GM18858 (cell line): ENCODE data around the gene LMAN1.

Experiments used
- ATAC-seq: cut with Tn5 transposase; IDR thresholded peaks from one replicate; pipeline ENCODE4 v1.9.1; 2021; ENCODE audit not compliant: unreplicated experiment

The LMAN1 gene

DNA sequence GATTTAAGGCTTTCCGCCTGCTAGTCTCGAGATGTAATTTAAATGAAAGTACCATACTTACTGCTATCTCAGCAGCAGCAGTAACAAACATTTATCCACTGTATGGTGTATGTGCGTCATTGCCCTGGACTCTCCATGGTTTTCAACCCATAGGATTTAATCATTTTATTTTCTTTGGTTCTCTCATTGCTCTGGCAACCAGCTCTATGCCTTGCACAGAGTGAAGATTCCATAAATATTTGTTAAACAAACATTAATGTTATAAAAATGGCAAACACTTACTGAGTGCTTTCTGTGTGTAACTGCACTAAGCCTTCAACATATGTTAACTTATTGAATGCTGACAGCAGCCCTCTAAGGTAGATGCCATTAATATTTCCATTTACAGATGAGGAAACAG lies 1.3 kb upstream of the LMAN1 start:
- no peak for ATAC-seq

- ATAC-seq, result peak; percentile 6
Observed at GRCh38 chr18:59359576-59359952, 499 bp upstream of the LMAN1 start.

DNA sequence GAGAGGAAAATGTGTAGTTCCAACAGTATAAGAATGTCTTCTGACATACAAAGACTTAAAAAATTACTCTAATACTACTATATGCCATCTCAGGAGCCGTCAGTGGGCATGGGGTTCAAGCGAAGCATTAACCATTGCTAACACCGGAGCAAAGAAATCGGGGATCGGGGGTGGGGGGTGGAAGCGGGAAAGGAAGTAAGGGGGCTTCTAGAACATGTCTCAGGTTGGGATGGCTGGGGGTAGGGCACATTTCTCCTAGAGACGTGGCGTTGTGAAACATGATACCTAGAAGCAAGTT lies 702 bp downstream of the LMAN1 start:
- no peak for ATAC-seq

- ATAC-seq, result no peak
Observed at GRCh38 chr18:59357928-59358327, 1.1 kb downstream of the LMAN1 start.

GRCh38 chr18:59354731-59355130 lies 4.3 kb downstream of the LMAN1 start:
- ATAC-seq, result no peak

DNA sequence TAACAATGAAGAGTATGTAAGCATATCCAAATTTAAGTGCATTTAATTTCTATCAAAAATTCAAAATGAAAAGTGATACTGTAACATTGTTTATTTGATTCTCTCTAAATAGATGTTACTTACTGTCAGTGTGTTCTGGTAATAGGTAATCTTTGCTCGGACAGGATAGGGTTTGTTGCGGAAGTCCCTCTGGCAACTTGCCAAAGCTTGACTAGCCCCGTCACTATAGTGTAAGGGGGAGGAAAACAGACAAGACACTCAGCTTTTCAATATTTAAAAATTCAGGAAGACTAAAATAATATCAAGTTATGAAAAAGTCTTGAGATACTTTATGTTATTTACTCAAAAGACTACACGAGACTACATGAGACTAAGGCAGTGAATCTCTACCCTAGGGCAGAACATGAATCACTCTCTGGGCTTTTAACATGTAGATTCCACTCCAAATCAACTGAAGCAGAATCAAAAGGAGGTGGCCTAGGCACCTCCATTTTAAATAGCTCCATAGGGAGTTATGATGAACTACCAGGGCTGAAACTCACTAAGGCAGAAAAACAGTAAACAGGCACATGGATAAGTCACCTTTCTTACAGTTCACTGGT lies 5.9 kb downstream of the LMAN1 start:
- ATAC-seq, result no peak

DNA sequence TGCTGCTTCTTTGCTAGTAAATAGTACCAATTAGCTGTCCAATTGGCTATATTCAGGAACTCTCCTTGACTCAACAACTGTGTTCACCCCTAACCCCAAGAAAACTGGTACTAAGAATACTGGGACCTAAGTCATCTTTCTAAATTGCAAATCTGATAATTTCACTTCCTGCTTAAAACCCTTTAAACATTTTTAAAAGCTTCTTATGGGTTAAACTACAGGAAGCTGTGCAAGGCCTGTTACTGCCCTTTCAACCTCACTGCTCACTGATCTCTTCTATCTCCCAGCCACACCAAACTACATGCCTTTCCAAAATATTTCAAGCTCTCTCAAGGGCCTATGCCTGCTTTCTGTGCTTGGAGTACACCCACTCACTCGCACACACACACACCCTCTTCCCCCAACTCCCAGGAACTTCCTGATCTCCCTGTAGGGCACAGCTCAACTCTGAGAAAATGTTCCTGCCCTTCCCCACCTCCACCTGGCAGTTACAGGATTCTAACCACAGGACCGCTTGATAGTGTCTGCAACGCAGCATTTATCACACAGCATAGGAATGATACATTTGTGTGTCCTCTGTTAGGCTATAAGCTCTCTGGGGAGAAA lies 6.7 kb downstream of the LMAN1 start:
- ATAC-seq, result peak; percentile 37

DNA sequence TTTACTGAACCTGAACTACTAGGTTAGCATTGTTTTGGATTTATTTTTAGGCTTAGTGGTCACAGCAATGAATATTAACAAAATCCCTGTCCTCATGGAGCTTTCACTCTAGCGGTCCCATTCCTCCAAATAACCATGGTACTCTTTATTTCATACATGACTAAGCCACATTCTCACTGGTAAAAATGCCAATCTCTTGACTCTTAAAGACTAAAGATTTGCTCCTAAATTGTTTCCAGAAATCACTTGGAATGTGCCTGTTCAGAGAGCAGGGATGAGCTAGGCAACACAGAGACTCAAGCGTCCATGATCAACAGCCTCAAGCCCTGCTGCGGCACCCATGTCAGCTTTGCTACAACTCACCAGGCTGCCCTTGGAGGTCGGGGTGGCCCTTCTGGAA lies 13.5 kb downstream of the LMAN1 start:
- no peak for ATAC-seq

DNA sequence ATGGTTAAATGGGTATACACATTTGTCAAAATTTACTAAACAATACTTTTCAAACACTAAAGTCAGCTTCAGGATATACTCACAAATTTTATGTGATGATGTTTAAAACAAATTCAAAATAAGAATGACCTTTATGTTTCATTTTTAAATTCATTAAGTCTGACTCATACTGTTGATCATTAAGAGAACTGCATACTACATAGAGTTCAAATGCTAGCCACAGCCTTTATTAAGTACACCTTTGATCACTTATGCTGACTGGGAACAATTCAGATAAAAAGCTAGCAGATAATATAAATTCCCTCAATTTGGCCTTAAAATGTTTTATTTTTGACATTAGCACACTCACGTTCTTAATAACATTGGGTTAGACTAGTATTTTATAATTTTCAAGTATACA lies 14.1 kb downstream of the LMAN1 start:
- ATAC-seq, result no peak

DNA sequence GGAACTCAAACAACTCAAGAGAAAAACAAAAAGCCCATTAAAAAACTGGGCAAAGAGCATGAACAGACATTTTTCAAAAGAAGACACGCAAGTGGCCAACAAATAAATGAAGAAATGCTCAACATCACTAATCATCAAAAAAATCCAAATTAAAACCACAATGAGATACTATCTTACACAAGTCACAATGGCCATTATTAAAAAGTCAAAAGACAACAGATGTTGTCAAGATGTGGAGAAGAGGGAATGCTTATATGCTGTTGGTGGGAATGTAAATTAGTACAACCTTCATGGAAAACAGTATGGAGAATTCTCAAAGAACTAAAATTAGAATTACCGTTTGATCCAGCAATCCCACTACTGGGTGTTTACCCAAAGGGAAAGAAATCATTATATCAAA lies 15.1 kb downstream of the LMAN1 start:
- no peak for ATAC-seq

DNA sequence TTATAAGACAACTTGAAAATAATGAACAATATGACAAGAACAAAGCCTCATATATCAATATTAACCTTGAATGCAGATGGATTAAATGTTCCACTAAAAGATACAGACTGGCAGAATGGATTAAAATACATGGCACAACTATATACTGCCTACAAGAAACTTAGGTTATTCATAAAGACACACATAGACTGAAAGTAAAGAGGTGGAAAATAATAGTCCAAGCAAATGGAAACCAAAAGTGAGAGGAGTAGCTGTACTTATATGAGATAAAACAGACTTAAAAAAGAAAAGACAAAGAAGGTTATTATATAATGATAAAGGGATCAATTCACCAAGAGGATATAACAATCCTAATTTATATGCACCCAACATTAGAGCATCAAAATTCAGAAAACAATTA lies 18.2 kb downstream of the LMAN1 start:
- ATAC-seq, result peak; percentile 42

DNA sequence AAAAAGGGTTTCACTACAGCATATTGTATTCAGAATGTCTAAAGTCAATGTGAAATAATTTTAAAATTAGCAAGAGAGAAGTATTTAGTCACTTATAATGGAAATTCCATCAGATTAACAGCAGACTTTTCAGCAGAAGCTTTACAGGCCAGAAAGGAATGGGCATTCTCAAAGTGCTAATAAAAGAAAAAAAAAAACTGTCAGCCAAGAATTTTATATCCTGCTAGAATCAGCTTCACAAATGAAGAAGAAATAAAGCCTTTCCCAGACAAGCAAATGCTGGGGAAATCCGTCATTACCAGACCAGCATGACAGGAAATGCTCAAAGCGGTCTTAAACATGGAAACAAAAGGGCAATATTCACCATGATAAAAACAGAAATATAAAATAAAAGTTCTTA lies 18.8 kb downstream of the LMAN1 start:
- no peak for ATAC-seq

- ATAC-seq, result no peak
Observed at GRCh38 chr18:59332986-59333385, 26.1 kb downstream of the LMAN1 start.

DNA sequence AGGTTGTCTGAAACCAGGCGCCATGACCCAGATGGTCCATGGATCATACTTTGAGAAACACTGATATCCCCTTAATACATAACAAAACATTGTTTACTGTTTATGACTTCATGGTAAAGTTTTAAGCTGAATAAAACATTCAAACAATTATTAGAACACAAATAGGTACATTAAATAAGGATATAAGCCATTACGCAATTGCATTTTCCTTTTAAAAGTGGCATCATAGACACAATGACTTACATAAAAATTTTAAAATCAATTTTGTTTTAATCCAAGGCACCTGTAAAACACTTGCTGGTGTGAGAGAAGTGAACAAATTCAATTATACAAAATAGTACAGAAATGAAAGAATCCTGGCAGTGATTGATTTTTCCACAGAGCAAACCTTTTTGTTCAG lies 30.4 kb downstream of the LMAN1 start:
- no peak for ATAC-seq

GRCh38 chr18:59325965-59326364 lies 33.1 kb downstream of the LMAN1 start:
- no peak for ATAC-seq

- ATAC-seq, result no peak
Observed at GRCh38 chr18:59324623-59324971, 34.5 kb downstream of the LMAN1 start.

GRCh38 chr18:59323931-59324622 lies 35.0 kb downstream of the LMAN1 start:
- no peak for ATAC-seq

GRCh38 chr18:59318460-59319050 lies 40.5 kb downstream of the LMAN1 start, which contains the start of gene CPLX4:
CPLX4 (minus strand) TSS chr18:59318649; CDS start chr18:59318462, 187 bp downstream.
- ATAC-seq, result no peak

- no peak for ATAC-seq
Observed at GRCh38 chr18:59311631-59312030, 47.4 kb downstream of the LMAN1 start.

DNA sequence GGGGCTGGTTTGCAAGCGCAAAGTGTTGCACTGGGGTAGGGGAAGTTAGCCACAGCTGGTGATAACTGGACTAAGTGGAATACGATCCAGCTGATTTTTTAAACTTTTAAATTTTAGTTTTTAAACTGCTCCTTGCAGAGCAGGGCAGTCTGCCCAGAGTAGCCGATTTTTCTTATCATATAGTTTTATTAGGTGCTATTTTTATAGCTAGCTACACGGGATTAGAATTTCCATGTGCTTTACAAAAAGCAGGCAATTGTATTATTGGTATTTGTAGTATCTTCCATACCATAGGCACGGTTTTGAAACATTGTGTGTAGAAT lies 50.2 kb downstream of the LMAN1 start:
- no peak for ATAC-seq

DNA sequence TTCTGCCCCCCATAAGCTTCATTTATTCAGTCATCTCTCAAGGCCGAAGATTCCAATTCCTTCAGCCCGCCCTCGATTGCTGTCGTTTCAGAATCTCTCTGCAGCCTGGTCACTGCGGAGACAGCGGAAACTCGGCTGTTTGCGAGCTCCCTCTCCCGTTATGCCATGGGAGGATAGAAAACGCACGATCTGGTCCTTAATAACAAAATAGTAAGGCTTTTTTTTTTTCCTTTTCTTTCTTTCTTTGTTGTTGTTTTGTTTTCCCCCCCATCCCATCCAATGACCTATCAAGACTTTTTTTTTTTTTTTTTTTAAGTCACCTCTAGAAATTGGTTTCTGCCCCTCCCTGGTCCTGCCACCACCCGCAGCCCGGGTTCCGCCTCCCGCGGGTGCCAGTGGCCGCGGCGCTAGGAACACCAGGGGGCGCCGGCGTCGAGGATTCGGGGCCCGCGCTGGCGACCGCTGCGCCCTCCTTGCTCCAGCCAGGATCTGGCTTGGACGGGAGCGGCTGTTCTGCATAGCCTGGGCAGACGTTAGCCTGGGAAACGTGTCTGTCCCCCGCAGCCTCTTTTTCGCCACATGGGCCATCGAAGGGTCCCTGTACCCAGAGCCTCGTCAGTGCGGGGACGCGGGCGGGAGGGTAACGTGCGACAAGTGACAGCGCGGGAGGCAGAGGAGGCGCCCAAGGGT lies 50.7 kb downstream of the LMAN1 start:
- ATAC-seq, result peak; percentile 60

DNA sequence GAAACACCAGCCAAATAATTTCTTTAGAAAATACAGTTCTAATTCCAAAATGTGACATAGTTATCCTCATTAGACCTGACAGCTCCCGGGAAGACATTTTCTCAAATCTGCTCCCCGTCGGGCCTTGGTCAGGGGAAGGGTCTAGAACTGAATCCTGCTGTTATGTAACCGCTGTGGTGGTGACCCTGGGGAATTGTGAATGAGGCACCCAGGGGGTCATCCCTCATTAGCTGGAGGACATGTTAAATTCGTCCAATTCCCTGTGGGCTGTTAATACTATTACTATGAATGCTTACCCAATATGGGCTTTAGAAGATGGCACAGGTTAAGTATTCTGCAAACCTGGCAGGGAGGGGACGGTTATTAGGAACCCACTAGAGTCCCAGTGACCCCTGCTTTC lies 52.4 kb downstream of the LMAN1 start:
- no peak for ATAC-seq
